HepG2 (cell line): ENCODE measurements around the gene ARG2. TPM values are rescaled to one million over a fixed set of nuclear protein-coding genes. Genes with fewer than 3 reads are reported as not detected.

ENCODE experiments used
- ATAC-seq: fragments of 200-7000 bp; cut with Tn5 transposase; 3 replicates; pipeline ENCODE4 v1.9.1; 2020; ENCODE audit warnings: mild to moderate bottlenecking, moderate library complexity
- BruUV-seq: library from RNA; stranded (reverse); fragments of 400-500 nt; replicated peaks from 2 replicates; lab custom pipeline; 2021; lab: Mats Ljungman, UMichigan
- CTCF ChIA-PET: fragments of 300-600 bp; formaldehyde crosslinking; extraction: SDS; loops from one replicate; lab custom pipeline; 2021; ENCODE audit warnings: low total read pairs, inconsistent platforms, low intra/inter-chr PET ratio; lab: Yijun Ruan, JAX
- POLR2A ChIA-PET: fragments of 350-600 bp; sonication (Branson Sonifier 250); formaldehyde crosslinking; loops from one replicate; lab custom pipeline; 2020; ENCODE audit warnings: antibody characterized with exemption, inconsistent platforms; lab: Yijun Ruan, JAX
- DNase-seq: peaks from one replicate; pipeline ENCODE4 v3.0.0-alpha.2; 2015; ENCODE audit warnings: low spot score
- FAIRE-seq: peaks from 3 replicates; lab custom pipeline; 2011; peaks lifted over from hg19 to GRCh38; lab: Jason Lieb, UNC
- H2AFZ ChIP-seq: one replicate; pipeline ENCODE4 v1.6.1; 2011; ENCODE audit warnings: low read length, inconsistent platforms
- H3K27ac ChIP-seq: fragments of 300-600 bp; 3 replicates; pipeline ENCODE4 v1.8.0; 2011; ENCODE audit warnings: mixed run types, mild to moderate bottlenecking, mixed read lengths, low read length, inconsistent platforms; ENCODE audit not compliant: insufficient read depth; ENCODE audit errors: extremely low read length
- H3K27me3 ChIP-seq, 2 experiments: fragments of 200-600 bp in 1 of 2; 2 replicates in 1 of 2; 3 replicates in 1 of 2; pipeline versions ENCODE4 v1.6.0 to v1.8.0; 2011; ENCODE audit warnings: low read length in 2 of 2, mild to moderate bottlenecking in 2 of 2, moderate library complexity in 2 of 2, inconsistent platforms in 1 of 2; ENCODE audit not compliant: insufficient read depth in 2 of 2, control insufficient read depth in 1 of 2
- H3K36me3 ChIP-seq, 2 experiments: fragments of 200-600 bp in 1 of 2; replicated peaks in 1 of 2; 2 replicates in 1 of 2; 3 replicates in 1 of 2; pipeline versions ENCODE4 v1.5.1 to v1.8.0; 2011; ENCODE audit warnings: low read length in 2 of 2, inconsistent platforms in 1 of 2; ENCODE audit not compliant: insufficient read depth in 2 of 2, control insufficient read depth in 1 of 2
- H3K4me1 ChIP-seq: 2 replicates; pipeline ENCODE4 v1.5.1; 2012; ENCODE audit warnings: low read length, inconsistent platforms; ENCODE audit not compliant: insufficient read depth
- H3K4me2 ChIP-seq: 2 replicates; pipeline ENCODE4 v1.6.0; 2011; ENCODE audit warnings: low read depth, low read length, inconsistent platforms
- H3K4me3 ChIP-seq, 3 experiments: fragments of 200-600 bp in 1 of 3; sonication (generic), shearing (Covaris generic) in 1 of 3; replicated peaks in 1 of 3; 2 replicates each; pipeline ENCODE4 v1.5.1; 2011 to 2016; ENCODE audit warnings: low read length in 3 of 3, inconsistent platforms in 2 of 3, low read depth in 2 of 3, mild to moderate bottlenecking in 2 of 3, control low read depth in 1 of 3, mixed read lengths in 1 of 3; ENCODE audit not compliant: insufficient read depth in 1 of 3
- H3K79me2 ChIP-seq: one replicate; pipeline ENCODE4 v1.6.1; 2011; ENCODE audit warnings: low read length, inconsistent platforms; ENCODE audit not compliant: insufficient read depth
- H3K9ac ChIP-seq: 2 replicates; pipeline ENCODE4 v1.6.0; 2011; ENCODE audit warnings: mild to moderate bottlenecking, low read depth, low read length, inconsistent platforms; ENCODE audit not compliant: insufficient read depth
- H3K9me3 ChIP-seq: 2 replicates; pipeline ENCODE4 v1.5.1; 2012; ENCODE audit warnings: mild to moderate bottlenecking, low read length
- H4K20me1 ChIP-seq: 2 replicates; pipeline ENCODE4 v1.6.0; 2011; ENCODE audit warnings: inconsistent platforms, mild to moderate bottlenecking, low read length, moderate library complexity; ENCODE audit not compliant: insufficient read depth
- HOXA7 ChIP-seq: sonication (generic); formaldehyde crosslinking; IDR thresholded peaks from 2 replicates; pipeline ENCODE4 v1.8.1; 2022; ENCODE audit warnings: mild to moderate bottlenecking, missing genetic modification reagents, moderate library complexity
- ZFP36 ChIP-seq: fragments of 150-350 bp; IDR thresholded peaks from 2 replicates; pipeline ENCODE4 v1.6.1; 2018; ENCODE audit warnings: borderline replicate concordance, low read length, low read depth; ENCODE audit not compliant: partially characterized antibody
- ZNF224 ChIP-seq: sonication (generic); formaldehyde crosslinking; IDR thresholded peaks from 2 replicates; pipeline ENCODE4 v1.5.0; 2020; ENCODE audit warnings: mild to moderate bottlenecking, missing genetic modification reagents
- ZNF782 ChIP-seq: sonication (generic); formaldehyde crosslinking; IDR thresholded peaks from 2 replicates; pipeline ENCODE4 v1.4.0; 2020; ENCODE audit warnings: missing genetic modification reagents, mild to moderate bottlenecking, borderline replicate concordance
- WGBS: methylation state at CpG from one replicate; pipeline ENCODE4 v1.1.6; 2017; ENCODE audit warnings: low lambda C conversion rate; 5-methylcytosine and 5-hydroxymethylcytosine counted together
- in situ Hi-C: cut with HindIII; loops from 2 replicates; pipeline ENCODE4 v1.10.0; 2017; ENCODE audit warnings: low pct_unique_long_range_greater_than_20kb; ENCODE audit not compliant: extremely low pct_ligation_motif_present
- intact Hi-C: fragments of 100-400 bp; cut with micrococcal nuclease; formaldehyde crosslinking; loops from one replicate; pipeline ENCODE4 v1.10.0; 2022; ENCODE audit not compliant: unreplicated experiment
- polyA plus RNA-seq, 8 experiments: library from polyadenylated mRNA; depleted of rRNA in 3 of 8; stranded (reverse) in 7 of 8; unstranded in 1 of 8; fragments of >200 nt; fragmentation: Illumina TruSeq in 4 of 8; extraction: Trizol in 4 of 8; gene quantifications; 2 replicates each; pipeline versions ENCODE4 v1.2.1 to v1.2.3, GENCODE V29; 2011 to 2016; ENCODE audit warnings: low read depth in 4 of 8, missing spikeins in 1 of 8, mixed read lengths in 1 of 8; ENCODE audit not compliant: insufficient read depth in 1 of 8
- total RNA-seq, 5 experiments: library from RNA; depleted of rRNA; stranded (reverse); fragments of >200 nt; fragmentation: Illumina TruSeq; extraction: Trizol; gene quantifications; 2 replicates each; pipeline ENCODE4 v1.2.3, GENCODE V29; 2016; ENCODE audit warnings: low read depth in 1 of 5
- TF ChIP-seq, protein P1 (sequence below), 2 experiments: sonication (generic) in 1 of 2; formaldehyde crosslinking in 1 of 2; IDR thresholded peaks; 2 replicates each; pipeline versions ENCODE4 v1.5.1 to v1.6.1; 2011 to 2020; ENCODE audit warnings: borderline replicate concordance in 1 of 2, low read depth in 1 of 2, low read length in 1 of 2, mild to moderate bottlenecking in 1 of 2, missing genetic modification reagents in 1 of 2, moderate library complexity in 1 of 2
- TF ChIP-seq, protein P2 (sequence below): sonication (generic); formaldehyde crosslinking; IDR thresholded peaks from 2 replicates; pipeline ENCODE4 v1.4.0; 2020; ENCODE audit warnings: missing genetic modification reagents
- TF ChIP-seq, protein P3 (sequence below): sonication (generic); formaldehyde crosslinking; IDR thresholded peaks from 2 replicates; pipeline ENCODE4 v1.5.1; 2020; ENCODE audit warnings: missing genetic modification reagents, mild to moderate bottlenecking, borderline replicate concordance
- TF ChIP-seq, protein P4 (sequence below): sonication (generic); formaldehyde crosslinking; IDR thresholded peaks from 2 replicates; pipeline ENCODE4 v1.8.0; 2022; ENCODE audit warnings: mild to moderate bottlenecking, missing genetic modification reagents, moderate library complexity
- TF ChIP-seq, protein P5 (sequence below): sonication (generic); formaldehyde crosslinking; IDR thresholded peaks from 2 replicates; pipeline ENCODE4 v1.8.1; 2023; ENCODE audit warnings: missing genetic modification reagents, mild to moderate bottlenecking, borderline replicate concordance
- TF ChIP-seq, protein P6 (sequence below): sonication (generic); formaldehyde crosslinking; IDR thresholded peaks from 2 replicates; pipeline ENCODE4 v1.4.0; 2020; ENCODE audit warnings: low read depth, missing genetic modification reagents

The ARG2 gene
- total and polyA plus RNA-seq, 2 of the 13 experiments (the other 11 are each of a cell fraction or from before 2014, with no cell fraction given), result 37.5 to 73.6 TPM

DNA sequence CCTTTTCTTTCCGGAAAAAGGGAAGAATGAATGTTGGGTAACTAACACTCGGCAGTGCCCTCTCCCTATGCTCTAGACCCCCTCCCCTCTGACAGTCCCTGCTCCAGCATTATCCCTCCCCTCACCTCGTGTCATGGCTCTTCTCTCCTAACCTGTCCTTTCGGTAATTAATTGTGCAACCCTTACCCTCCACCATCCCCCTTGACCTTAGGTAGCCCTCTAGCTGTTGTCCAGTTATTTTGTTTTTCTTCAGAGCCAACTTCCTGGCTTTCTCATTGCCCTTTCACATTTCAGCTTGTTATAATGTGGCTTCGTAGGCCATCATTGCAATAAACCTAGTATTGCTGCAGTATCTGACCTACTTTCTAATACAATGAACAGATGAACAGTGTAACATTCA is 11.2 kb downstream of the ARG2 start:
- H3K4me2 ChIP-seq, result no peak overlapping the region
- no peak overlapping the region for H3K27ac ChIP-seq
- ATAC-seq (no peak), DNase-seq (no peak), FAIRE-seq (no peak)
- H3K36me3 ChIP-seq, result peaks cover 1 to 8% of the 10 kb centered on the region in 2 experiments; a peak in 1 of 5 replicates
- intact Hi-C loops, result no loop called here
- 87% methylated on average over 5 of the region's 5 CpGs for WGBS
- TF ChIP-seq ZNF224 (CRISPR knock-in tag) (no peak), ZNF782 (CRISPR knock-in tag) (no peak), HOXA7 (CRISPR knock-in tag) (no peak), ZFP36 (no peak)
- TF ChIP-seq, protein P1, sequence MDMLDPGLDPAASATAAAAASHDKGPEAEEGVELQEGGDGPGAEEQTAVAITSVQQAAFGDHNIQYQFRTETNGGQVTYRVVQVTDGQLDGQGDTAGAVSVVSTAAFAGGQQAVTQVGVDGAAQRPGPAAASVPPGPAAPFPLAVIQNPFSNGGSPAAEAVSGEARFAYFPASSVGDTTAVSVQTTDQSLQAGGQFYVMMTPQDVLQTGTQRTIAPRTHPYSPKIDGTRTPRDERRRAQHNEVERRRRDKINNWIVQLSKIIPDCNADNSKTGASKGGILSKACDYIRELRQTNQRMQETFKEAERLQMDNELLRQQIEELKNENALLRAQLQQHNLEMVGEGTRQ (IDR thresholded peaks at IDR 0.05; ENCODE audit: low read depth, low read length), result no peak
- TF ChIP-seq, protein P1 (CRISPR knock-in tag; IDR thresholded peaks at IDR 0.05; ENCODE audit: borderline replicate concordance), result no peak
- TF ChIP-seq, protein P2, sequence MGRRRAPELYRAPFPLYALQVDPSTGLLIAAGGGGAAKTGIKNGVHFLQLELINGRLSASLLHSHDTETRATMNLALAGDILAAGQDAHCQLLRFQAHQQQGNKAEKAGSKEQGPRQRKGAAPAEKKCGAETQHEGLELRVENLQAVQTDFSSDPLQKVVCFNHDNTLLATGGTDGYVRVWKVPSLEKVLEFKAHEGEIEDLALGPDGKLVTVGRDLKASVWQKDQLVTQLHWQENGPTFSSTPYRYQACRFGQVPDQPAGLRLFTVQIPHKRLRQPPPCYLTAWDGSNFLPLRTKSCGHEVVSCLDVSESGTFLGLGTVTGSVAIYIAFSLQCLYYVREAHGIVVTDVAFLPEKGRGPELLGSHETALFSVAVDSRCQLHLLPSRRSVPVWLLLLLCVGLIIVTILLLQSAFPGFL (CRISPR knock-in tag), result no peak
- TF ChIP-seq, protein P3, sequence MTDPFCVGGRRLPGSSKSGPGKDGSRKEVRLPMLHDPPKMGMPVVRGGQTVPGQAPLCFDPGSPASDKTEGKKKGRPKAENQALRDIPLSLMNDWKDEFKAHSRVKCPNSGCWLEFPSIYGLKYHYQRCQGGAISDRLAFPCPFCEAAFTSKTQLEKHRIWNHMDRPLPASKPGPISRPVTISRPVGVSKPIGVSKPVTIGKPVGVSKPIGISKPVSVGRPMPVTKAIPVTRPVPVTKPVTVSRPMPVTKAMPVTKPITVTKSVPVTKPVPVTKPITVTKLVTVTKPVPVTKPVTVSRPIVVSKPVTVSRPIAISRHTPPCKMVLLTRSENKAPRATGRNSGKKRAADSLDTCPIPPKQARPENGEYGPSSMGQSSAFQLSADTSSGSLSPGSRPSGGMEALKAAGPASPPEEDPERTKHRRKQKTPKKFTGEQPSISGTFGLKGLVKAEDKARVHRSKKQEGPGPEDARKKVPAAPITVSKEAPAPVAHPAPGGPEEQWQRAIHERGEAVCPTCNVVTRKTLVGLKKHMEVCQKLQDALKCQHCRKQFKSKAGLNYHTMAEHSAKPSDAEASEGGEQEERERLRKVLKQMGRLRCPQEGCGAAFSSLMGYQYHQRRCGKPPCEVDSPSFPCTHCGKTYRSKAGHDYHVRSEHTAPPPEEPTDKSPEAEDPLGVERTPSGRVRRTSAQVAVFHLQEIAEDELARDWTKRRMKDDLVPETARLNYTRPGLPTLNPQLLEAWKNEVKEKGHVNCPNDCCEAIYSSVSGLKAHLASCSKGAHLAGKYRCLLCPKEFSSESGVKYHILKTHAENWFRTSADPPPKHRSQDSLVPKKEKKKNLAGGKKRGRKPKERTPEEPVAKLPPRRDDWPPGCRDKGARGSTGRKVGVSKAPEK (CRISPR knock-in tag), result no peak
- TF ChIP-seq, protein P4, sequence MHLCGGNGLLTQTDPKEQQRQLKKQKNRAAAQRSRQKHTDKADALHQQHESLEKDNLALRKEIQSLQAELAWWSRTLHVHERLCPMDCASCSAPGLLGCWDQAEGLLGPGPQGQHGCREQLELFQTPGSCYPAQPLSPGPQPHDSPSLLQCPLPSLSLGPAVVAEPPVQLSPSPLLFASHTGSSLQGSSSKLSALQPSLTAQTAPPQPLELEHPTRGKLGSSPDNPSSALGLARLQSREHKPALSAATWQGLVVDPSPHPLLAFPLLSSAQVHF (CRISPR knock-in tag), result no peak
- TF ChIP-seq, protein P5, sequence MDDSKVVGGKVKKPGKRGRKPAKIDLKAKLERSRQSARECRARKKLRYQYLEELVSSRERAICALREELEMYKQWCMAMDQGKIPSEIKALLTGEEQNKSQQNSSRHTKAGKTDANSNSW (CRISPR knock-in tag), result no peak
- TF ChIP-seq, protein P6, sequence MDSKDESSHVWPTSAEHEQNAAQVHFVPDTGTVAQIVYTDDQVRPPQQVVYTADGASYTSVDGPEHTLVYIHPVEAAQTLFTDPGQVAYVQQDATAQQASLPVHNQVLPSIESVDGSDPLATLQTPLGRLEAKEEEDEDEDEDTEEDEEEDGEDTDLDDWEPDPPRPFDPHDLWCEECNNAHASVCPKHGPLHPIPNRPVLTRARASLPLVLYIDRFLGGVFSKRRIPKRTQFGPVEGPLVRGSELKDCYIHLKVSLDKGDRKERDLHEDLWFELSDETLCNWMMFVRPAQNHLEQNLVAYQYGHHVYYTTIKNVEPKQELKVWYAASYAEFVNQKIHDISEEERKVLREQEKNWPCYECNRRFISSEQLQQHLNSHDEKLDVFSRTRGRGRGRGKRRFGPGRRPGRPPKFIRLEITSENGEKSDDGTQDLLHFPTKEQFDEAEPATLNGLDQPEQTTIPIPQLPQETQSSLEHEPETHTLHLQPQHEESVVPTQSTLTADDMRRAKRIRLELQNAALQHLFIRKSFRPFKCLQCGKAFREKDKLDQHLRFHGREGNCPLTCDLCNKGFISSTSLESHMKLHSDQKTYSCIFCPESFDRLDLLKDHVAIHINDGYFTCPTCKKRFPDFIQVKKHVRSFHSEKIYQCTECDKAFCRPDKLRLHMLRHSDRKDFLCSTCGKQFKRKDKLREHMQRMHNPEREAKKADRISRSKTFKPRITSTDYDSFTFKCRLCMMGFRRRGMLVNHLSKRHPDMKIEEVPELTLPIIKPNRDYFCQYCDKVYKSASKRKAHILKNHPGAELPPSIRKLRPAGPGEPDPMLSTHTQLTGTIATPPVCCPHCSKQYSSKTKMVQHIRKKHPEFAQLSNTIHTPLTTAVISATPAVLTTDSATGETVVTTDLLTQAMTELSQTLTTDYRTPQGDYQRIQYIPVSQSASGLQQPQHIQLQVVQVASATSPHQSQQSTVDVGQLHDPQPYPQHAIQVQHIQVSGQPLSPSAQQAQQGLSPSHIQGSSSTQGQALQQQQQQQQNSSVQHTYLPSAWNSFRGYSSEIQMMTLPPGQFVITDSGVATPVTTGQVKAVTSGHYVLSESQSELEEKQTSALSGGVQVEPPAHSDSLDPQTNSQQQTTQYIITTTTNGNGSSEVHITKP (CRISPR knock-in tag), result no peak
- H4K20me1 ChIP-seq, result no peaks in the 10 kb centered on the region
- no peak overlapping the region for H3K9ac ChIP-seq
- H2AFZ ChIP-seq, result no peak overlapping the region
- ChIA-PET POLR2A (no interaction called here), CTCF (no interaction called here)
- H3K79me2 ChIP-seq, result no peaks in the 10 kb centered on the region
- H3K4me3 ChIP-seq, result no peak overlapping the region
- in situ Hi-C loops, result no loop called here
- H3K9me3 ChIP-seq, result no peaks in the 10 kb centered on the region
- BruUV-seq, result no TSS peak
- H3K4me1 ChIP-seq, result peaks cover 16% of the 10 kb centered on the region
- H3K27me3 ChIP-seq, result no peaks in the 10 kb centered on the region
